ENCODE results near the gene YTHDF1.

GRCh38 chr20:63176427-63177133, 39.4 kb downstream of the YTHDF1 start:
- TF ChIP-seq YY1 (IDR thresholded peaks at IDR 0.05; ENCODE audit: insufficient read depth, insufficient read length), result no peak
- no peak for TF ChIP-seq SUZ12 (IDR thresholded peaks at IDR 0.05; ENCODE audit: extremely low read depth, insufficient read depth, insufficient read length)
- TF ChIP-seq ZNF274 (IDR thresholded peaks at IDR 0.05; ENCODE audit: low read depth, low read length), result no peak

All from NT2/D1 (cell line).